ENCODE results near the gene DPCD. TPM values are rescaled to one million over a fixed set of nuclear protein-coding genes. Genes with fewer than 3 reads are reported as not detected.

The DPCD gene
- total and polyA plus RNA-seq, 10 of the 15 experiments (the other 5 are each of a cell fraction or from before 2014, with no cell fraction given) = 9.7 to 50.9 (median 26.3) TPM

- no peak overlapping the region for H3K9ac ChIP-seq (ENCODE audit: control insufficient read depth, insufficient read depth, low read length)
- ChIA-PET CTCF (interaction anchor here (0.6 to 1.1 kb wide), 2 partner anchors 42 to 136 kb away, joined by 3 read pairs; no protein-coding TSS in a partner anchor), SMC1A (ENCODE audit: uncharacterized antibody, unreplicated experiment) (interaction anchor here (0.6 kb wide), 1 partner anchor 474 kb away, joined by 4 read pairs; no protein-coding TSS in a partner anchor), POLR2A (no interaction called here), RAD21 (ENCODE audit: unreplicated experiment) (no interaction called here)
- H3K4me2 ChIP-seq (ENCODE audit: control insufficient read depth, insufficient read depth) = no peak overlapping the region
- ATAC-seq (no peak), FAIRE-seq (no peak), DNase-seq (ENCODE audit: low read depth, low spot score) (no peak)
- WGBS (ENCODE audit: insufficient coverage, insufficient replicate concordance, low lambda C conversion rate, missing lambda C conversion rate) = 81% methylated on average over 7 of the region's 7 CpGs
- no peaks in the 10 kb centered on the region for H4K20me1 ChIP-seq (ENCODE audit: control insufficient read depth, insufficient read depth)
- H3K9me3 ChIP-seq (replicated peaks; ENCODE audit: control insufficient read depth, insufficient read depth, low read length) = no peaks in the 10 kb centered on the region
- H3K27me3 ChIP-seq (replicated peaks in 1 of 2; ENCODE audit: control insufficient read depth in 2 of 2, insufficient read depth in 2 of 2, low read length in 1 of 2) = no peaks in the 10 kb centered on the region
- no peak overlapping the region for H3K4me3 ChIP-seq
- TF ChIP-seq HCFC1 (IDR thresholded peaks at IDR 0.05; ENCODE audit: low read length) (no peak), ZSCAN29 (IDR thresholded peaks at IDR 0.05) (no peak), IKZF2 (IDR thresholded peaks at IDR 0.05) (no peak), TCF7 (IDR thresholded peaks at IDR 0.05; ENCODE audit: borderline replicate concordance) (no peak), BACH1 (IDR thresholded peaks at IDR 0.05; ENCODE audit: borderline replicate concordance) (no peak), RCOR1 (conservative IDR thresholded peaks at IDR 0.05; ENCODE audit: low read depth, low read length) (no peak), CREM (IDR thresholded peaks at IDR 0.05; ENCODE audit: low read depth) (no peak), BMI1 (IDR thresholded peaks at IDR 0.05; ENCODE audit: borderline replicate concordance) (no peak), USF2 (IDR thresholded peaks at IDR 0.05; ENCODE audit: borderline replicate concordance, low read depth, low read length) (no peak), TCF3 (IDR thresholded peaks at IDR 0.05; ENCODE audit: borderline replicate concordance, insufficient read depth, low read depth, low read length) (no peak), HDAC2 (IDR thresholded peaks at IDR 0.05) (no peak), ATF3 (IDR thresholded peaks at IDR 0.05; ENCODE audit: borderline replicate concordance, extremely low read depth, low read depth, low read length) (no peak), NR2F1 (conservative IDR thresholded peaks at IDR 0.05) (no peak), ZZZ3 (IDR thresholded peaks at IDR 0.05; ENCODE audit: control insufficient read depth, insufficient read length, low read depth) (no peak), RB1 (IDR thresholded peaks at IDR 0.05; ENCODE audit: borderline replicate concordance) (no peak), POLR2AphosphoS2 (IDR thresholded peaks at IDR 0.05; ENCODE audit: low read depth, low read length) (no peak; the same call in 1 of the 2 replicates), IKZF1 (conservative IDR thresholded peaks at IDR 0.05) (no peak)
- intact Hi-C loops (cut with micrococcal nuclease; ENCODE audit: unreplicated experiment) = no loop called here
- no peak overlapping the region for H2AFZ ChIP-seq (ENCODE audit: control insufficient read depth, low read depth, low read length)
- no peak overlapping the region for H3K27ac ChIP-seq (ENCODE audit: control insufficient read depth, insufficient read depth)
- in situ Hi-C loops (cut with MboI) = no loop called here
- BruUV-seq (replicated peaks) = no TSS peak
- no peaks in the 10 kb centered on the region for H3K79me2 ChIP-seq (ENCODE audit: control insufficient read depth, insufficient read depth, low read length)
- H3K36me3 ChIP-seq (ENCODE audit: control insufficient read depth in 2 of 2, insufficient read depth in 2 of 2, low read length in 1 of 2) = peaks cover 0 to 2% of the 10 kb centered on the region in 2 experiments; a peak in 2 of 4 replicates
- H3K4me1 ChIP-seq (ENCODE audit: control insufficient read depth, insufficient read depth, low read length) = no peaks in the 10 kb centered on the region
Measured at GRCh38 chr10:101577121-101577871, 10.8 kb upstream of the DPCD start.

Measured in GM12878 (cell line).